Transverse colon (tissue), 4 donors: Measurements from ENCODE around the gene KNSTRN. TPM values are rescaled to one million over a fixed set of nuclear protein-coding genes. Genes with fewer than 3 reads are reported as not detected.

ENCODE experiments used
- DNase-seq: peaks from one replicate; pipeline ENCODE4 v3.0.0-alpha.2; 2019
- H3K27ac ChIP-seq, 4 donors: fragments of 200-600 bp; sonication (generic); 2 replicates each; pipeline ENCODE4 v1.5.1; 2016 to 2018; ENCODE audit warnings: inconsistent platforms in 4 of 4
- H3K27me3 ChIP-seq: fragments of 200-600 bp; sonication (generic); 2 replicates; pipeline ENCODE4 v1.5.1; 2017; ENCODE audit warnings: inconsistent platforms
- H3K36me3 ChIP-seq, 4 donors: fragments of 200-600 bp; sonication (generic); 2 replicates each; pipeline ENCODE4 v1.5.1; 2017 to 2019; ENCODE audit warnings: inconsistent platforms in 4 of 4
- H3K4me1 ChIP-seq, 4 donors: fragments of 200-600 bp; sonication (generic); 2 replicates each; pipeline ENCODE4 v1.5.1; 2017 to 2020; ENCODE audit warnings: inconsistent platforms in 4 of 4
- H3K4me3 ChIP-seq, 4 donors: fragments of 200-600 bp; sonication (generic); 1 replicate in 1 of 4; 2 replicates in 3 of 4; pipeline versions ENCODE4 v1.5.1 to v1.6.1; 2017 to 2019; ENCODE audit warnings: inconsistent platforms in 4 of 4
- H3K9me3 ChIP-seq, 2 donors: fragments of 200-600 bp; sonication (generic); 2 replicates each; pipeline ENCODE4 v1.5.1; 2017 to 2019; ENCODE audit warnings: inconsistent platforms in 2 of 2
- CTCF ChIP-seq, 5 experiments: fragments of 200-600 bp in 3 of 5; fragments of 450-650 bp in 2 of 5; sonication (generic) in 3 of 5; IDR thresholded peaks; 1 replicate in 2 of 5; 2 replicates in 3 of 5; pipeline ENCODE4 v1.5.1; 2016 to 2017; ENCODE audit warnings: antibody characterized with exemption in 5 of 5, inconsistent platforms in 3 of 5, mild to moderate bottlenecking in 2 of 5, moderate library complexity in 1 of 5
- EP300 ChIP-seq: sonication (generic); formaldehyde crosslinking; IDR thresholded peaks from one replicate; pipeline ENCODE4 v1.6.1; 2017; ENCODE audit warnings: antibody characterized with exemption, low read depth
- POLR2A ChIP-seq: fragments of 450-650 bp; IDR thresholded peaks from one replicate; pipeline ENCODE4 v1.6.1; 2016; ENCODE audit warnings: antibody characterized with exemption, mild to moderate bottlenecking, moderate library complexity
- POLR2AphosphoS5 ChIP-seq, 3 donors: sonication (generic); formaldehyde crosslinking; IDR thresholded peaks; one replicate each; pipeline ENCODE4 v1.6.1; 2016; ENCODE audit warnings: antibody characterized with exemption in 3 of 3
- WGBS, 2 donors: methylation state at CpG; one replicate each; pipeline ENCODE4 v1.1.5; 2018; ENCODE audit warnings: low coverage in 1 of 2; 5-methylcytosine and 5-hydroxymethylcytosine counted together
- in situ Hi-C, 4 donors: fragments of 200-750 bp; cut with MboI; loops; one replicate each; pipeline versions ENCODE4 v1.15.0 to v1.15.1; 2017; ENCODE audit warnings: low sequenced_read_pairs in 3 of 4, low pct_ligation_motif_present in 1 of 4, low pct_unique_long_range_greater_than_20kb in 1 of 4
- intact Hi-C: fragments of 100-400 bp; cut with DNase I; formaldehyde crosslinking; loops from one replicate; pipeline ENCODE4 v1.15.1; 2023; ENCODE audit warnings: low total_unique reads
- total RNA-seq, 4 donors: library from RNA; depleted of rRNA; stranded (reverse); fragments of >200 nt; gene quantifications; one replicate each; pipeline ENCODE4 v1.1.0, GENCODE V29; 2016

The KNSTRN gene
- total RNA-seq, 4 donors from 2014 or later = 7.5 to 80.4 (median 8.3) TPM

- in situ Hi-C loops (loop anchor here in 1 of 4 donors (10.0 kb wide), 1 partner anchor 65 kb away; no protein-coding TSS in a partner anchor), intact Hi-C loops (no loop called here)
- 93 to 100% methylated on average over 1 to 4 of the region's 4 CpGs for WGBS, 2 donors
- Histone ChIP-seq H3K27ac (no peak overlapping the region), H3K4me3 (no peak overlapping the region), H3K27me3 (no peaks in the 10 kb centered on the region), H3K36me3 (peaks cover 0 to 3% (median 0%) of the 10 kb centered on the region in 4 donors), H3K9me3 (no peaks in the 10 kb centered on the region), H3K4me1 (peaks cover 11 to 34% (median 17%) of the 10 kb centered on the region in 4 donors)
- no peak for DNase-seq
- no peak for TF ChIP-seq POLR2A
These were observed 22.5 kb upstream of the KNSTRN start for GRCh38 chr15:40360015-40360414.

GRCh38 chr15:40361640-40362039 lies 20.9 kb upstream of the KNSTRN start:
- H3K27me3 ChIP-seq = no peaks in the 10 kb centered on the region
- WGBS, 2 donors = 94% methylated on average over 2 of the region's 2 CpGs; no CpG with 5 or more reads in 1 of the 2 donors
- peaks cover 12 to 21% (median 14%) of the 10 kb centered on the region in 4 donors for H3K4me1 ChIP-seq
- intact Hi-C loops (no loop called here), in situ Hi-C loops (loop anchor here in 1 of 4 donors (10.0 kb wide), 1 partner anchor 63 kb away; no protein-coding TSS in a partner anchor)
- no peaks in the 10 kb centered on the region for H3K9me3 ChIP-seq
- no peak overlapping the region for H3K4me3 ChIP-seq
- no peak overlapping the region for H3K27ac ChIP-seq
- H3K36me3 ChIP-seq = no peaks in the 10 kb centered on the region
- no peak for DNase-seq
- TF ChIP-seq CTCF (IDR thresholded peaks at IDR 0.05) (no peak), POLR2AphosphoS5 (IDR thresholded peaks at IDR 0.05) (no peak), POLR2A (no peak), EP300 (no peak)

GRCh38 chr15:40363611-40364010 lies 18.9 kb upstream of the KNSTRN start:
- TF ChIP-seq EP300 (no peak), CTCF (IDR thresholded peaks at IDR 0.05) (no peak)
- no peak for DNase-seq
- Histone ChIP-seq H3K36me3 (no peaks in the 10 kb centered on the region), H3K27me3 (no peaks in the 10 kb centered on the region), H3K27ac (no peak overlapping the region), H3K4me3 (no peak overlapping the region), H3K4me1 (peaks cover 11 to 19% (median 17%) of the 10 kb centered on the region in 4 donors), H3K9me3 (no peaks in the 10 kb centered on the region)
- in situ Hi-C loops = loop anchor here in 1 of 4 donors (10.0 kb wide), 1 partner anchor 61 kb away; no protein-coding TSS in a partner anchor
- 92% methylated on average over 7 of the region's 8 CpGs; no CpG with 5 or more reads in 1 of the 2 donors for WGBS, 2 donors
- intact Hi-C loops = no loop called here

- DNase-seq = no peak
- in situ Hi-C loops = loop anchor here in 1 of 4 donors (10.0 kb wide), 1 partner anchor 61 kb away; no protein-coding TSS in a partner anchor
- no peak overlapping the region for H3K4me3 ChIP-seq
- TF ChIP-seq CTCF (IDR thresholded peaks at IDR 0.05) = no peak
- TF ChIP-seq POLR2A = no peak
- no peak for TF ChIP-seq EP300
- TF ChIP-seq POLR2AphosphoS5 (IDR thresholded peaks at IDR 0.05) = no peak
- H3K9me3 ChIP-seq = no peaks in the 10 kb centered on the region
- peaks cover 10 to 17% (median 16%) of the 10 kb centered on the region in 4 donors for H3K4me1 ChIP-seq
- H3K36me3 ChIP-seq = no peaks in the 10 kb centered on the region
- intact Hi-C loops = no loop called here
- 60 to 63% methylated on average over 1 to 6 of the region's 6 CpGs for WGBS, 2 donors
- H3K27ac ChIP-seq = no peak overlapping the region
- no peaks in the 10 kb centered on the region for H3K27me3 ChIP-seq
These were observed 18.3 kb upstream of the KNSTRN start for GRCh38 chr15:40364251-40364650.

GRCh38 chr15:40365016-40365415 lies 17.5 kb upstream of the KNSTRN start:
- in situ Hi-C loops (loop anchor here in 1 of 4 donors (10.0 kb wide), 1 partner anchor 60 kb away; no protein-coding TSS in a partner anchor), intact Hi-C loops (no loop called here)
- H3K27me3 ChIP-seq = no peaks in the 10 kb centered on the region
- H3K27ac ChIP-seq = no peak overlapping the region
- H3K9me3 ChIP-seq = no peaks in the 10 kb centered on the region
- TF ChIP-seq EP300 (no peak), POLR2AphosphoS5 (IDR thresholded peaks at IDR 0.05) (no peak), CTCF (IDR thresholded peaks at IDR 0.05) (no peak), POLR2A (no peak)
- H3K4me1 ChIP-seq = peaks cover 10 to 17% (median 16%) of the 10 kb centered on the region in 4 donors
- WGBS, 2 donors = 100% methylated on average over 5 of the region's 5 CpGs; no CpG with 5 or more reads in 1 of the 2 donors
- DNase-seq = no peak
- no peak overlapping the region for H3K4me3 ChIP-seq
- H3K36me3 ChIP-seq = no peaks in the 10 kb centered on the region
